ENCODE data around the gene PAPPA2. TPM values are rescaled to one million over a fixed set of nuclear protein-coding genes. Genes with fewer than 3 reads are reported as not detected.

Gene PAPPA2
- total and polyA plus RNA-seq, 2 of the 8 experiments (the other 6 are each of a cell fraction or from before 2014, with no cell fraction given) = 0.08 to 0.88 TPM

GRCh38 chr1:176853503-176853902, 390.5 kb downstream of the PAPPA2 start (continued):
- no peak for TF ChIP-seq MAFK (IDR thresholded peaks at IDR 0.05; ENCODE audit: low read depth, low read length)
- TF ChIP-seq CBX8 (IDR thresholded peaks at IDR 0.05; ENCODE audit: borderline replicate concordance, low read depth, low read length) = no peak
- TF ChIP-seq GABPA (IDR thresholded peaks at IDR 0.05; ENCODE audit: borderline replicate concordance, insufficient read depth, low read length) = no peak
- TF ChIP-seq CHD2 (IDR thresholded peaks at IDR 0.05; ENCODE audit: low read length) = no peak
- TF ChIP-seq JUND (IDR thresholded peaks at IDR 0.05; ENCODE audit: low read length) = no peak
- TF ChIP-seq EP300 (IDR thresholded peaks at IDR 0.05; ENCODE audit: borderline replicate concordance in 1 of 2, low read depth in 2 of 2, low read length in 2 of 2) = no peak
- TF ChIP-seq FOSL1 (IDR thresholded peaks at IDR 0.05; ENCODE audit: insufficient read depth, low read depth, low read length) = no peak
- TF ChIP-seq EGR1 (IDR thresholded peaks at IDR 0.05; ENCODE audit: borderline replicate concordance, low read depth, low read length) = no peak
